Esophagus muscularis mucosa (tissue), 4 donors: ENCODE measurements around the gene AMACR. TPM values are rescaled to one million over a fixed set of nuclear protein-coding genes. Genes with fewer than 3 reads are reported as not detected.

Source experiments
- DNase-seq: peaks from one replicate; pipeline ENCODE4 v3.0.0-alpha.2; 2017; ENCODE audit errors: extremely low spot score
- H3K27ac ChIP-seq, 4 donors: fragments of 200-600 bp; sonication (generic); replicated peaks in 1 of 4; 1 replicate in 3 of 4; 2 replicates in 1 of 4; pipeline ENCODE4 v1.5.1; 2016 to 2019; ENCODE audit warnings: mild to moderate bottlenecking in 1 of 4
- H3K27me3 ChIP-seq, 4 donors: fragments of 200-600 bp; sonication (generic); one replicate each; pipeline versions ENCODE4 v1.5.1 to v1.6.0; 2016 to 2019
- H3K36me3 ChIP-seq, 4 donors: fragments of 200-600 bp; sonication (generic); one replicate each; pipeline ENCODE4 v1.5.1; 2016 to 2019
- H3K4me1 ChIP-seq, 4 donors: fragments of 200-600 bp; sonication (generic); one replicate each; pipeline ENCODE4 v1.5.1; 2016 to 2019
- H3K4me3 ChIP-seq, 4 donors: fragments of 200-600 bp; sonication (generic); 1 replicate in 2 of 4; 2 replicates in 2 of 4; pipeline ENCODE4 v1.5.1; 2016 to 2019; ENCODE audit warnings: mild to moderate bottlenecking in 4 of 4, moderate library complexity in 1 of 4
- H3K9me3 ChIP-seq, 4 donors: fragments of 200-600 bp; sonication (generic); 1 replicate in 3 of 4; 2 replicates in 1 of 4; pipeline ENCODE4 v1.5.1; 2016 to 2019
- POLR2A ChIP-seq: fragments of 450-650 bp; IDR thresholded peaks from one replicate; pipeline ENCODE4 v1.6.1; 2017; ENCODE audit warnings: antibody characterized with exemption, moderate library complexity, mild to moderate bottlenecking, low read depth
- POLR2AphosphoS5 ChIP-seq, 2 donors: sonication (generic); formaldehyde crosslinking; IDR thresholded peaks; one replicate each; pipeline ENCODE4 v1.6.1; 2017; ENCODE audit warnings: antibody characterized with exemption in 2 of 2
- WGBS: methylation state at CpG from one replicate; pipeline ENCODE4 v1.1.5; 2018; 5-methylcytosine and 5-hydroxymethylcytosine counted together
- intact Hi-C: fragments of 100-400 bp; cut with DNase I; formaldehyde crosslinking; loops from one replicate; pipeline ENCODE4 v1.15.1; 2023
- small RNA-seq, 3 donors: library from RNA; depleted of rRNA; stranded (forward); fragments of <200 nt; gene quantifications; one replicate each; pipeline ENCODE3, GENCODE V24; 2016
- total RNA-seq, 4 donors: library from RNA; depleted of rRNA; stranded (reverse); fragments of >200 nt; gene quantifications; one replicate each; pipeline versions ENCODE4 v1.1.0 to v1.2.1, GENCODE V29; 2016
- TF ChIP-seq, protein P1 (sequence below), 3 experiments: fragments of 200-600 bp in 2 of 3; fragments of 450-650 bp in 1 of 3; sonication (generic) in 2 of 3; IDR thresholded peaks; one replicate each; pipeline ENCODE4 v1.5.1; 2017 to 2019; ENCODE audit warnings: antibody characterized with exemption in 3 of 3, mild to moderate bottlenecking in 2 of 3, moderate library complexity in 1 of 3

AMACR gene
- total RNA-seq, 4 donors from 2014 or later = 6.1 to 12.7 (median 9.5) TPM

DNA sequence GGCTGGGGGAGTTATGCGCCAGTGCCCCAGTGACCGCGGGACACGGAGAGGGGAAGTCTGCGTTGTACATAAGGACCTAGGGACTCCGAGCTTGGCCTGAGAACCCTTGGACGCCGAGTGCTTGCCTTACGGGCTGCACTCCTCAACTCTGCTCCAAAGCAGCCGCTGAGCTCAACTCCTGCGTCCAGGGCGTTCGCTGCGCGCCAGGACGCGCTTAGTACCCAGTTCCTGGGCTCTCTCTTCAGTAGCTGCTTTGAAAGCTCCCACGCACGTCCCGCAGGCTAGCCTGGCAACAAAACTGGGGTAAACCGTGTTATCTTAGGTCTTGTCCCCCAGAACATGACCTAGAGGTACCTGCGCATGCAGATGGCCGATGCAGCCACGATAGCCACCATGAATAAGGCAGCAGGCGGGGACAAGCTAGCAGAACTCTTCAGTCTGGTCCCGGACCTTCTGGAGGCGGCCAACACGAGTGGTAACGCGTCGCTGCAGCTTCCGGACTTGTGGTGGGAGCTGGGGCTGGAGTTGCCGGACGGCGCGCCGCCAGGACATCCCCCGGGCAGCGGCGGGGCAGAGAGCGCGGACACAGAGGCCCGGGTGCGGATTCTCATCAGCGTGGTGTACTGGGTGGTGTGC is 71.4 kb downstream of the AMACR start, which contains the start of gene RXFP3:
Gene RXFP3 (plus strand): TSS at position 6 of the 636 bp plus-strand sequence. CDS start 355 bp downstream, at position 361.
- Histone ChIP-seq H3K36me3 (no peaks in the 10 kb centered on the region), H3K9me3 (no peaks in the 10 kb centered on the region), H3K4me1 (peaks cover 9 to 25% (median 17%) of the 10 kb centered on the region in 4 donors), H3K27me3 (peaks cover 0 to 63% (median 25%) of the 10 kb centered on the region in 4 donors), H3K27ac (no peak within 1 kb of the TSS), H3K4me3 (peak within 1 kb of the TSS; percentile 34 to 50 (median 40))
- peak; percentile 89 for DNase-seq
- 4% methylated on average over 20 of the region's 45 CpGs for WGBS
- TF ChIP-seq POLR2A = no peak
- TF ChIP-seq POLR2AphosphoS5 (IDR thresholded peaks at IDR 0.05) = no peak
- TF ChIP-seq, protein P1, sequence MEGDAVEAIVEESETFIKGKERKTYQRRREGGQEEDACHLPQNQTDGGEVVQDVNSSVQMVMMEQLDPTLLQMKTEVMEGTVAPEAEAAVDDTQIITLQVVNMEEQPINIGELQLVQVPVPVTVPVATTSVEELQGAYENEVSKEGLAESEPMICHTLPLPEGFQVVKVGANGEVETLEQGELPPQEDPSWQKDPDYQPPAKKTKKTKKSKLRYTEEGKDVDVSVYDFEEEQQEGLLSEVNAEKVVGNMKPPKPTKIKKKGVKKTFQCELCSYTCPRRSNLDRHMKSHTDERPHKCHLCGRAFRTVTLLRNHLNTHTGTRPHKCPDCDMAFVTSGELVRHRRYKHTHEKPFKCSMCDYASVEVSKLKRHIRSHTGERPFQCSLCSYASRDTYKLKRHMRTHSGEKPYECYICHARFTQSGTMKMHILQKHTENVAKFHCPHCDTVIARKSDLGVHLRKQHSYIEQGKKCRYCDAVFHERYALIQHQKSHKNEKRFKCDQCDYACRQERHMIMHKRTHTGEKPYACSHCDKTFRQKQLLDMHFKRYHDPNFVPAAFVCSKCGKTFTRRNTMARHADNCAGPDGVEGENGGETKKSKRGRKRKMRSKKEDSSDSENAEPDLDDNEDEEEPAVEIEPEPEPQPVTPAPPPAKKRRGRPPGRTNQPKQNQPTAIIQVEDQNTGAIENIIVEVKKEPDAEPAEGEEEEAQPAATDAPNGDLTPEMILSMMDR (IDR thresholded peaks at IDR 0.05) = no peak
- intact Hi-C loops = no loop called here

Small RNAs within 50 kb of the gene (small RNA-seq; reads per million reads assigned to genes)
- gene AC139783.1 = 0 reads per million in 3 donors

Other genes starting within 250 kb of the AMACR start
- gene ADAMTS12, start 116.1 kb downstream of the AMACR start, total RNA-seq = 1 to 10 TPM; 2.3 to 6.0 (median 4.2) TPM
- not detected for gene RXFP3, start 71.7 kb downstream of the AMACR start, total RNA-seq
- under 1 TPM in 1 of 4 donors, not detected in 3; 0.26 TPM for gene SLC45A2, start 23.4 kb downstream of the AMACR start, total RNA-seq
- 10 to 100 TPM in 3 of 4 donors, 1 to 10 TPM in 1; 4.8 to 32.8 (median 18.1) TPM for gene C1QTNF3, start 35.2 kb upstream of the AMACR start, total RNA-seq